ENCODE measurements around the gene KLHL6. TPM values are rescaled to one million over a fixed set of nuclear protein-coding genes. Genes with fewer than 3 reads are reported as not detected.

Gene KLHL6
- total RNA-seq, 4 donors from 2014 or later, result 0.10 to 1.4 (median 0.39) TPM

DNA sequence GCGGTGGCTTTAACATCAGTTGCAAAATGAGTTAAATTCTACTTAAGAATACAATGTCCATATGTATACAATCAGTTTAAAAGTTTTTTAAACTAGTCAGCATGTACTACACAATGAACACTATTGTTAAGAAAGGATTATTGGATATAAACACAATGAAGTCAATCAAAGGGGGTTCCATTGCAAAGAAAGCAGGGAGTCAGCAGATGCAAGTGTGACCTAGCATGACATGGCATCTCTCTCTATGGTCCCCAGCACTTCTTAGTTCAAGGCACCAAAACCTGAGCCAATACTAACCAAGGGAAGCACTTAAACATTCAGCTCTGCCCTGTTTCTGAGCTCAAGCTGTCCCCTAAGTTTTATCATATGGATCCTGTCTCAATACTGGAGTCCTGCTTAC lies 17.0 kb downstream of the KLHL6 start:
- H3K4me1 ChIP-seq, result no peaks in the 10 kb centered on the region
- TF ChIP-seq POLR2A (IDR thresholded peaks at IDR 0.05) (no peak), EP300 (IDR thresholded peaks at IDR 0.05) (no peak), POLR2AphosphoS5 (IDR thresholded peaks at IDR 0.05) (no peak)
- TF ChIP-seq, protein P1, sequence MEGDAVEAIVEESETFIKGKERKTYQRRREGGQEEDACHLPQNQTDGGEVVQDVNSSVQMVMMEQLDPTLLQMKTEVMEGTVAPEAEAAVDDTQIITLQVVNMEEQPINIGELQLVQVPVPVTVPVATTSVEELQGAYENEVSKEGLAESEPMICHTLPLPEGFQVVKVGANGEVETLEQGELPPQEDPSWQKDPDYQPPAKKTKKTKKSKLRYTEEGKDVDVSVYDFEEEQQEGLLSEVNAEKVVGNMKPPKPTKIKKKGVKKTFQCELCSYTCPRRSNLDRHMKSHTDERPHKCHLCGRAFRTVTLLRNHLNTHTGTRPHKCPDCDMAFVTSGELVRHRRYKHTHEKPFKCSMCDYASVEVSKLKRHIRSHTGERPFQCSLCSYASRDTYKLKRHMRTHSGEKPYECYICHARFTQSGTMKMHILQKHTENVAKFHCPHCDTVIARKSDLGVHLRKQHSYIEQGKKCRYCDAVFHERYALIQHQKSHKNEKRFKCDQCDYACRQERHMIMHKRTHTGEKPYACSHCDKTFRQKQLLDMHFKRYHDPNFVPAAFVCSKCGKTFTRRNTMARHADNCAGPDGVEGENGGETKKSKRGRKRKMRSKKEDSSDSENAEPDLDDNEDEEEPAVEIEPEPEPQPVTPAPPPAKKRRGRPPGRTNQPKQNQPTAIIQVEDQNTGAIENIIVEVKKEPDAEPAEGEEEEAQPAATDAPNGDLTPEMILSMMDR (IDR thresholded peaks at IDR 0.05), result no peak
- no peak overlapping the region for H3K27ac ChIP-seq
- no peaks in the 10 kb centered on the region for H3K9me3 ChIP-seq
- H3K36me3 ChIP-seq, result no peaks in the 10 kb centered on the region
- H3K4me3 ChIP-seq, result no peak overlapping the region
- no peaks in the 10 kb centered on the region for H3K27me3 ChIP-seq
- DNase-seq (ENCODE audit: low spot score in 2 of 2), result no peak
- 93% methylated on average over 1 of the region's 1 CpG for WGBS

DNA sequence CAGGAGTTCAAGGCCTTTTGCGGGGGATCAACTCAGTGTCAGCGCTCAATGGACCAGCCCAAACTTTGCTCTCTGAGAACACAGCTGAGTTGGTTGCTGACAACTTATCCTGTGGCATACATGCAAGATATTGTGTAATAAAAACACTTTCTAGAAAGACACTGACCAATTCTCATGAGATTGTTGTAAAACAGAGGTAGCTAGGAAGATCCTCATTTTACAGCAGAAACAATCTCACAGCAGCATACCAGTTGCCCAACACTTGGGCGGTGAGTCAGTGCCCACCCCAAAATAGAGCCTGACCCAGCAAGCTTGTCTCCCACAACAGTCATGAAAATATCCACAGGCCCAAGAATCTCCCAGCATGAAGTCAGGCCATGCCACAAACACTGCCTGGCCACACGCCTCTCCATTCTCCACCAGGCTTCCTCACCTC lies 18.2 kb downstream of the KLHL6 start:
- Histone ChIP-seq H3K27me3 (no peaks in the 10 kb centered on the region), H3K27ac (no peak overlapping the region), H3K9me3 (no peaks in the 10 kb centered on the region), H3K4me1 (no peaks in the 10 kb centered on the region), H3K4me3 (no peak overlapping the region), H3K36me3 (no peaks in the 10 kb centered on the region)
- TF ChIP-seq POLR2AphosphoS5 (IDR thresholded peaks at IDR 0.05) (no peak), EP300 (IDR thresholded peaks at IDR 0.05) (no peak), POLR2A (IDR thresholded peaks at IDR 0.05) (no peak)
- TF ChIP-seq, protein P1 (IDR thresholded peaks at IDR 0.05), result no peak
- 85% methylated on average over 4 of the region's 4 CpGs for WGBS
- DNase-seq (ENCODE audit: low spot score in 2 of 2), result no peak

DNA sequence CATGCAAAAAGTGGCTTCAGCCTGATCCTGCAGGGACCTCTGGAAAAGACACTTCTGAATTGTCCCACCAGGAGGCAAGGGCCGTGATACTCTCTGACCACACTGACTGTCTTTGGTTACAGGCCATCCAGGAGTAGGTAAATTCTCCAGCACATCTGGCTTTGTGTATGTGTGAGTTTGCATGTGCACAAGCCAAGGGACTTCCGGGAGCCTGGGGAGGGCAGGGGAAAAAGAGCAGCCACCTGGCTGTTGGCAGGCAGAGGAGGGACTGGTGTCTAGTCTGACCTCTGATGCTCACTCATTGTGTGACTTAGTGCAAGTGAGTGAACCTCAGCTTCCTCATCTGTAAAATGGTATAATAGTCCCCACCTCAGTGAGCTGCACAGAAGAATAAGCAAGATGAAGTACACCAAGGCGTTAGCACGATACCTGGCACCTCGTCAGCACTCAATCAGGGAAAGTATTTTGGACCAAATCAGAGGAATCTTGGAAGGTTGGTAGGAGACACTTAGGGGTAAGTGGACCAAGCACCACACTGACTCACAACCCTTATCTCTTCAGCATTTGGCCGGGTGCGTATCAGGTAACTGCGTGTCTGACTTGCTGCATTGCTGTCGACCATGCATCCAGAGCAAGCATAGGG lies 19.1 kb downstream of the KLHL6 start:
- no peaks in the 10 kb centered on the region for H3K4me1 ChIP-seq
- H3K27me3 ChIP-seq, result no peaks in the 10 kb centered on the region
- 86% methylated on average over 8 of the region's 9 CpGs for WGBS
- H3K36me3 ChIP-seq, result no peaks in the 10 kb centered on the region
- H3K27ac ChIP-seq, result no peak overlapping the region
- no peak overlapping the region for H3K4me3 ChIP-seq
- no peaks in the 10 kb centered on the region for H3K9me3 ChIP-seq
- TF ChIP-seq EP300 (IDR thresholded peaks at IDR 0.05), result no peak
- TF ChIP-seq, protein P1 (IDR thresholded peaks at IDR 0.05), result no peak
- TF ChIP-seq POLR2A (IDR thresholded peaks at IDR 0.05), result no peak
- no peak for TF ChIP-seq POLR2AphosphoS5 (IDR thresholded peaks at IDR 0.05)
- no peak for DNase-seq (ENCODE audit: low spot score in 2 of 2)

DNA sequence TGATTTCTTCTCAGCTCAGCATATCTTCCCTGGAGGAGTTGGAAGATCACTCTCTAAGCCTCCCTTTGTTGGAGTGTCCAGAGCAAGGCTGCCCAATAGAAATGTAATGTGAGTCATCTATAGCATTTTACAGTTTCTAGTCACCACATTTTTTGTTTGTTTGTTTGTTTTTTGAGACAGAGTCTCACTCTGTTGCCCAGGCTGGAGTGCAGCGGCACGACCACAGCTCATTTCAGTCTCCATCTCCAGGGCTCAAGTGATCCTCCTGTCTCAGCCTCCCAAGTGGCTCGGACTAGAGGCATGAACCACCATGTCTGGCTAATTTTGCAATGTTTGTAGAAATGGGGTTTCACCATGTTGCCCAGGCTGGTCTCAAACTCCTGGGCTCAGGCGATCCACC lies 21.3 kb downstream of the KLHL6 start:
- no peaks in the 10 kb centered on the region for H3K27me3 ChIP-seq
- H3K4me1 ChIP-seq, result no peaks in the 10 kb centered on the region
- 92% methylated on average over 4 of the region's 4 CpGs for WGBS
- H3K9me3 ChIP-seq, result no peaks in the 10 kb centered on the region
- TF ChIP-seq, protein P1 (IDR thresholded peaks at IDR 0.05), result no peak
- TF ChIP-seq POLR2AphosphoS5 (IDR thresholded peaks at IDR 0.05), result no peak
- no peak for TF ChIP-seq POLR2A (IDR thresholded peaks at IDR 0.05)
- no peak for TF ChIP-seq EP300 (IDR thresholded peaks at IDR 0.05)
- H3K27ac ChIP-seq, result no peak overlapping the region
- H3K4me3 ChIP-seq, result no peak overlapping the region
- H3K36me3 ChIP-seq, result no peaks in the 10 kb centered on the region
- no peak for DNase-seq (ENCODE audit: low spot score in 2 of 2)

DNA sequence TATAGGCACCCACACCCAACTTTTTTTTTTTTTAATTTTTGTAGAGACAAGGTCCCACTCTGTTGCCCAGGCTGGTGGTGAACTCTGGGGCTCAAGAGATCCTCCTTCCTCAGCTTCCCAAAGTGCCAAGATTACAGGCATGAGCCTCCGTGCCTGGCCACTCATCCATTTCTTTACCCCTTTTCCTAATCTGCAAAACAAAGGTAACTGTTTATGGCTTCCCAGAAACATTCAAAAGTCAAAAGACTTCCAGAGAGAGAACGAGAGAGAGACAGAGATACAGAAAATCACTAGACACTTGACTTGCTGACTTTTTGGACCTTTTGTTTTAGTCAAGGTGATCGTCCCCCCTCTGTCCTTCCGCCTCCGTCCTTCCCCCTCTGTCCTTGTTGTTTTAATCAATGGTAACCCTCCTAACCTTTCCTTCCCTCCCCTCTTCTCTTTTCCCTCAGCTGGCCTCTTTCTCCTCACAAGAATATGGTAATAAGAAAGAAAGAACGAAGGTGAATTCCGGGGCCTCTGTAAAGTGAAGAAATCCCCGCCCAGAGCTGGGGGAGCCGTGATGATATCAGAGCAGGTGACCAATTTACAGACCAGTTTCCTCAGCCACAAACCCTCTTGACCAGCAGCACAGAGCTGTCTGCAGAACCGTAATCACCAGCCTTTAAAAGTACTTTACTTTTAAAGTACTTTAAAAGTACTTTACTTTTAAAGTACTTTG lies 21.9 kb downstream of the KLHL6 start:
- no peak for DNase-seq (ENCODE audit: low spot score in 2 of 2)
- H3K4me1 ChIP-seq, result no peaks in the 10 kb centered on the region
- WGBS, result 58% methylated on average over 10 of the region's 10 CpGs
- H3K4me3 ChIP-seq, result no peak overlapping the region
- TF ChIP-seq EP300 (IDR thresholded peaks at IDR 0.05), result no peak
- no peak for TF ChIP-seq POLR2AphosphoS5 (IDR thresholded peaks at IDR 0.05)
- TF ChIP-seq POLR2A (IDR thresholded peaks at IDR 0.05), result no peak
- TF ChIP-seq, protein P1 (IDR thresholded peaks at IDR 0.05), result no peak
- no peaks in the 10 kb centered on the region for H3K36me3 ChIP-seq
- H3K27ac ChIP-seq, result no peak overlapping the region
- no peaks in the 10 kb centered on the region for H3K27me3 ChIP-seq
- H3K9me3 ChIP-seq, result no peaks in the 10 kb centered on the region

All from suprapubic skin (tissue), 4 donors.